ENCODE data around the gene XYLB. TPM values are rescaled to one million over a fixed set of nuclear protein-coding genes. Genes with fewer than 3 reads are reported as not detected.

The XYLB gene
- total RNA-seq, 1 experiment from 2014 or later: 14.0 TPM

- TF ChIP-seq ZBTB33 (IDR thresholded peaks at IDR 0.05; ENCODE audit: extremely low read depth, insufficient replicate concordance, low read length): no peak
- no peak for TF ChIP-seq RAD21 (IDR thresholded peaks at IDR 0.05; ENCODE audit: low read depth)
Measured at GRCh38 chr3:38354588-38355330, 8.2 kb downstream of the XYLB start (continued).

GRCh38 chr3:38359038-38359437, 12.5 kb downstream of the XYLB start:
- ChIA-PET RAD21 (ENCODE audit: low non-redundant PET in 1 of 2, low total read pairs in 2 of 2, uncharacterized antibody in 2 of 2, unreplicated experiment in 2 of 2) (no interaction called here), POLR2A (no interaction called here), CTCF (no interaction called here)
- peaks cover 0 to 16% of the 10 kb centered on the region in 2 experiments; a peak in 1 of 4 replicates for H3K36me3 ChIP-seq (ENCODE audit: control insufficient read depth in 1 of 2, insufficient read depth in 2 of 2, low read length in 2 of 2)
- no peaks in the 10 kb centered on the region; a peak in 1 of 4 replicates for H3K4me1 ChIP-seq (ENCODE audit: control insufficient read depth in 1 of 2, insufficient read depth in 2 of 2, low read length in 2 of 2)
- H3K9me2 ChIP-seq (ENCODE audit: insufficient read depth): no peaks in the 10 kb centered on the region
- no peak for TF ChIP-seq SIN3A (IDR thresholded peaks at IDR 0.05; ENCODE audit: low read depth)
- TF ChIP-seq CEBPB (IDR thresholded peaks at IDR 0.05; ENCODE audit: low read depth): no peak
- no peak for TF ChIP-seq ZNF274 (IDR thresholded peaks at IDR 0.05; ENCODE audit: low read depth, low read length)
- no peak for TF ChIP-seq REST (IDR thresholded peaks at IDR 0.05; ENCODE audit: low read depth)
- no peak for TF ChIP-seq MAX (IDR thresholded peaks at IDR 0.05)
- ATAC-seq (no peak), DNase-seq (ENCODE audit: low read depth, low spot score) (no peak)
- H3K27me3 ChIP-seq (ENCODE audit: insufficient read depth, low read length): no peaks in the 10 kb centered on the region
- no peak overlapping the region for H2AFZ ChIP-seq (ENCODE audit: low read depth, low read length, poor library complexity, severe bottlenecking)
- H3K4me2 ChIP-seq (ENCODE audit: low read length): no peak overlapping the region
- H3K9ac ChIP-seq (ENCODE audit: low read length): no peak overlapping the region
- no peak overlapping the region for H3K4me3 ChIP-seq (replicated peaks in 1 of 2; ENCODE audit: low read depth in 1 of 2, low read length in 2 of 2)
- H3K9me3 ChIP-seq (ENCODE audit: control insufficient read depth in 1 of 2, insufficient read depth in 1 of 2, low read depth in 1 of 2, low read length in 2 of 2): no peaks in the 10 kb centered on the region
- intact Hi-C loops (cut with micrococcal nuclease): loop anchor here (10.0 kb wide), 1 partner anchor 96 kb away; the partner anchor contains the start of gene ACVR2B
- no TSS peak for BruUV-seq (replicated peaks)
- H4K20me1 ChIP-seq (ENCODE audit: insufficient read depth): peaks cover 4% of the 10 kb centered on the region; the same call in 1 of the 2 replicates
- H3K27ac ChIP-seq (ENCODE audit: low read depth, low read length): no peak overlapping the region
- peaks cover 16% of the 10 kb centered on the region for H3K79me2 ChIP-seq (ENCODE audit: insufficient read depth, low read length)
